Measurements from ENCODE around the gene PAX7.

Gene PAX7

DNA sequence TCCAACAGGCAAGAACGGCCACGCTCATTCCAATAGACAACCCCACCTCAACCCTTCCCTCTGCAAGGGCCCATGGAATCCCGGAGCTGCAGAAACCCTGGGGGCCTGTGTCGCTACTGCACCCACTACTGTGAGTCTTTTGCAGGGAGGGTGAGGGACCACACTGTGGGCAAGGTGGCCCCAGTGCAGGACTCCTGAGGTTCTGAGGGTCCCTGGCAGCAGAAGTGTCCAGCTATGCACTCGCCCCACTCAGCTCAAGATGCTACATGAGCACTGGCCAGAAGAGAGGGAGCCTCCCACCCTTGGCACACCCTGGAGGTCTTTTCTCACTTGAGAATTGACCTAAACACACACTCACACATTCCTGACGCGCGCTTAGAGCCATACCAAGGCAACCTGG is 2.1 kb upstream of the PAX7 start:
- Histone ChIP-seq H3K4me1 (ENCODE audit: insufficient read depth, insufficient read length) (peaks cover 6% of the 10 kb centered on the region), H3K9ac (ENCODE audit: insufficient read length, low read depth) (no peak overlapping the region), H3K27me3 (ENCODE audit: insufficient read depth, insufficient read length) (peaks cover 91% of the 10 kb centered on the region), H3K4me3 (ENCODE audit: insufficient read length, low read depth) (no peak overlapping the region), H3K9me3 (ENCODE audit: insufficient read depth, low read length) (no peaks in the 10 kb centered on the region), H3K36me3 (ENCODE audit: insufficient read depth, insufficient read length, low read length) (no peaks in the 10 kb centered on the region)
- no peak for DNase-seq (ENCODE audit: low read depth, low spot score)
- TF ChIP-seq YY1 (IDR thresholded peaks at IDR 0.05; ENCODE audit: insufficient read depth, insufficient read length), result no peak

DNA sequence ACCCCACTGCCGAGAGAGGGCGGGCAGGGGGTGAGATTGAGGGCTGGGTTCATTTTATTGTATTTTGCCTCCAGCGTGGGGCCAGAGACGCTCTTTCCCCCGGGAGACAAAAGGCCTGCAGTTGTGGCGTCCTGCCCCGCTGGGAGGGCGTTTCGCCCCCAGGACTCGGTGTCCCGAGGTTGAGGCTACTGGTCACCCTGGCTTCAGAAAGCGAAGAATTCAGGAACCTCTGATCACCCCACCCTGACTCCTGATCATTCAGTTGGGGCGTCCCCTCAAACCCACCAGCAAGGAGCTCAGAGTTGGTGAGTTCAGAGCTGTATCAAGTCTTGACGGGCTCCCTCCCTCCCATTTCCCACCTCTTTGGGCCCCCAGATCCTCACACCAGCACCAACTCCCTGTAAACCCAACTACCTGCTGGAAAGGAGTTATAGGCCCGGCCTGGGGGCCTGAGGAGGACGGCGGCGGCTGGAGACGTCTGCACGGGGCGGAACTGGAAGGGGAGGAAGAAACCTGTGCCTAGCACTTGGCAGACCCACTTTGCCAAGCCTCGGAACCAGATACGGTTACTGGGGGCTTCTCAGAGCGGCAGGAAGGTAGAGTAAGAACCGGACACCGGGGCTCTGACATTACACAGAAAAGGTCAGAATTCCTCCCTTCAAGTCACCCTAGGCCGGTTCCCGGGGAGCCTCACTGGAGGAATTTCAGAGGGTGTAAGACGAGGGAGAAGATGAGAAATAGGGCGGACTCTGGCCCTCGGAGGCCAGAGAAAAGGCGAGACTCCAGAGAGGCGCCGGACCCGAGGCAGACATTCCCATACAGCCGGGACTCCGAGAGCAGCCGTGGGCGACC is 761 bp upstream of the PAX7 start:
- H3K4me1 ChIP-seq (ENCODE audit: insufficient read depth, insufficient read length), result peaks cover 6% of the 10 kb centered on the region
- no peak overlapping the region for H3K4me3 ChIP-seq (ENCODE audit: insufficient read length, low read depth)
- TF ChIP-seq YY1 (IDR thresholded peaks at IDR 0.05; ENCODE audit: insufficient read depth, insufficient read length), result no peak
- TF ChIP-seq ZNF274 (IDR thresholded peaks at IDR 0.05; ENCODE audit: low read depth, low read length), result no peak
- TF ChIP-seq SUZ12 (IDR thresholded peaks at IDR 0.05; ENCODE audit: extremely low read depth, insufficient read depth, insufficient read length), result no peak
- H3K9me3 ChIP-seq (ENCODE audit: insufficient read depth, low read length), result no peaks in the 10 kb centered on the region
- H3K9ac ChIP-seq (ENCODE audit: insufficient read length, low read depth), result peak overlapping the region; percentile 32
- DNase-seq (ENCODE audit: low read depth, low spot score), result no peak
- no peaks in the 10 kb centered on the region for H3K36me3 ChIP-seq (ENCODE audit: insufficient read depth, insufficient read length, low read length)
- H3K27me3 ChIP-seq (ENCODE audit: insufficient read depth, insufficient read length), result peaks cover 94% of the 10 kb centered on the region

DNA sequence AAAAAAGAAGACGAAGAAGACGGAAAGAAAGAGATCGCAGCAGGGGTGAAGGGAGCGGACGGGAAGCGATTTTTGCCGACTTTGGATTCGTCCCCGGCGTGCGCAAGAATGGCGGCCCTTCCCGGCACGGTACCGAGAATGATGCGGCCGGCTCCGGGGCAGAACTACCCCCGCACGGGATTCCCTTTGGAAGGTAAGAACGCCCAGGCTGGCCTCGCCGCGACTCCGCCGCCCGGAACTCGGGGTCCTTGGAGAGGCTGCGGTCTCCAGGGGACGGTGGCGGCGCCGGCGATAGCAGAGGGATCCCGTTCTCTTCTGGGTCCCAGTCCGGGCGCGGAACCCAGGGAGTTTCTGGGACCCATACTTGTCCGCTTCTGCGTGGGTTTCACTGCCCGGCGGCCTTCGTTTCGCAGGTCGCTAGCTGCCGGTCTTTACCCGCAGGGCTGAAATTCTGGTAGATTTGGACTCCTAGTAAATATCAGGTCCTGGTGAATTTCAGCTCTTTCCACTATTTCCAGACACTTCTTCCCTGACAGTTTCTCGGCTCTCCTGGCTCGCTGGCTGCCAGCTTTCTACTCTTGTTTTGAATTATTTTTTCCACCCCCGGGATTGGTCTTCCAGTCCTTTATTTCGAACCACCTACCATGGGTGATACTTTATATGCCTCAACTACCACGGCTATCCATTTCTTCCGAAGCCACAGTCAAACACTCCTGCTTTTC is 1.0 kb downstream of the PAX7 start:
- TF ChIP-seq YY1 (IDR thresholded peaks at IDR 0.05; ENCODE audit: insufficient read depth, insufficient read length) (no peak), ZNF274 (IDR thresholded peaks at IDR 0.05; ENCODE audit: low read depth, low read length) (no peak), SUZ12 (IDR thresholded peaks at IDR 0.05; ENCODE audit: extremely low read depth, insufficient read depth, insufficient read length) (no peak)
- Histone ChIP-seq H3K4me1 (ENCODE audit: insufficient read depth, insufficient read length) (peaks cover 10% of the 10 kb centered on the region), H3K27me3 (ENCODE audit: insufficient read depth, insufficient read length) (peaks cover 94% of the 10 kb centered on the region), H3K36me3 (ENCODE audit: insufficient read depth, insufficient read length, low read length) (no peaks in the 10 kb centered on the region), H3K4me3 (ENCODE audit: insufficient read length, low read depth) (peak overlapping the region; percentile 21), H3K9me3 (ENCODE audit: insufficient read depth, low read length) (no peaks in the 10 kb centered on the region), H3K9ac (ENCODE audit: insufficient read length, low read depth) (peak overlapping the region; percentile 21)
- no peak for DNase-seq (ENCODE audit: low read depth, low spot score)

- H3K27me3 ChIP-seq (ENCODE audit: insufficient read depth, insufficient read length), result peaks cover 96% of the 10 kb centered on the region
- TF ChIP-seq SUZ12 (IDR thresholded peaks at IDR 0.05; ENCODE audit: extremely low read depth, insufficient read depth, insufficient read length), result peak; percentile 57
- TF ChIP-seq ZNF274 (IDR thresholded peaks at IDR 0.05; ENCODE audit: low read depth, low read length), result no peak
- H3K9me3 ChIP-seq (ENCODE audit: insufficient read depth, low read length), result no peaks in the 10 kb centered on the region
- no peaks in the 10 kb centered on the region for H3K36me3 ChIP-seq (ENCODE audit: insufficient read depth, insufficient read length, low read length)
- no peak overlapping the region for H3K4me3 ChIP-seq (ENCODE audit: insufficient read length, low read depth)
- no peak overlapping the region for H3K9ac ChIP-seq (ENCODE audit: insufficient read length, low read depth)
- DNase-seq (ENCODE audit: low read depth, low spot score), result no peak
- peaks cover 10% of the 10 kb centered on the region for H3K4me1 ChIP-seq (ENCODE audit: insufficient read depth, insufficient read length)
These were observed 1.6 kb downstream of the PAX7 start for GRCh38 chr1:18632218-18632588.

DNA sequence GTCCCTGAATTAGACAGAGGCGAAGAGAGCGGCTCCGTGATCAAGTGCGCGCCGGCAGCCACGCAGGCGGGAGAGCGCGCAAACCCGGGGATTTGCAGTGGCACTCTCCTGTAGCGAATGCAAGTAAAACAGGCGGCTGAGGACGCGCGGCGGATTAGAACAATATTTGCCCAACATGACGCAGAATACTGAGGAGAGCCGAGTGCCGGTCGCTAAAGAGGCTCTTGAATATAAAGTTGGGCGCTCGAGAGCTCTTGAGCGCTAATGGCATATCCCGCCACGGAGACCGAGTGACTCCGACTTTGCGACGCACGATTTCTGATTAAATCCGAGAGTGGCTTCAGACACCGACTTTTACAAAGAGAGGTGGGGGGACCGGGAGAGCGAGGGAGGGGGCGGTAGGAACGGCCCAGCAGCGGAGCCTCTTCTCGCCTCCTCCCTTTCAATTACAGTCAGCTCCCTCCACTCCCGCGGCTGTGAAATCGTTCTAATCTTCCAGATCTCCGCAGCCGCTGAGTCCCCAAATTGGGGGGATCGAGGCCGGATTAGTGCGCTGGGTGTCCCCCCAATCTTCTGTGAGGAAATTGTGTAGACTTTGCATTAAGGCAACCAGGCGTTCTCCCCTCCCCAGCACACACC is 2.3 kb downstream of the PAX7 start:
- TF ChIP-seq YY1 (IDR thresholded peaks at IDR 0.05; ENCODE audit: insufficient read depth, insufficient read length), result no peak
- TF ChIP-seq SUZ12 (IDR thresholded peaks at IDR 0.05; ENCODE audit: extremely low read depth, insufficient read depth, insufficient read length), result peak; percentile 99
- TF ChIP-seq ZNF274 (IDR thresholded peaks at IDR 0.05; ENCODE audit: low read depth, low read length), result no peak
- Histone ChIP-seq H3K36me3 (ENCODE audit: insufficient read depth, insufficient read length, low read length) (no peaks in the 10 kb centered on the region), H3K9me3 (ENCODE audit: insufficient read depth, low read length) (no peaks in the 10 kb centered on the region), H3K27me3 (ENCODE audit: insufficient read depth, insufficient read length) (peaks cover 96% of the 10 kb centered on the region), H3K4me3 (ENCODE audit: insufficient read length, low read depth) (no peak overlapping the region), H3K9ac (ENCODE audit: insufficient read length, low read depth) (no peak overlapping the region), H3K4me1 (ENCODE audit: insufficient read depth, insufficient read length) (peaks cover 7% of the 10 kb centered on the region)
- DNase-seq (ENCODE audit: low read depth, low spot score), result no peak

- H3K4me1 ChIP-seq (ENCODE audit: insufficient read depth, insufficient read length), result peaks cover 5% of the 10 kb centered on the region
- no peaks in the 10 kb centered on the region for H3K9me3 ChIP-seq (ENCODE audit: insufficient read depth, low read length)
- peaks cover 96% of the 10 kb centered on the region for H3K27me3 ChIP-seq (ENCODE audit: insufficient read depth, insufficient read length)
- no peak overlapping the region for H3K4me3 ChIP-seq (ENCODE audit: insufficient read length, low read depth)
- TF ChIP-seq SUZ12 (IDR thresholded peaks at IDR 0.05; ENCODE audit: extremely low read depth, insufficient read depth, insufficient read length) (peak; percentile 2), YY1 (IDR thresholded peaks at IDR 0.05; ENCODE audit: insufficient read depth, insufficient read length) (no peak)
- no peaks in the 10 kb centered on the region for H3K36me3 ChIP-seq (ENCODE audit: insufficient read depth, insufficient read length, low read length)
- no peak overlapping the region for H3K9ac ChIP-seq (ENCODE audit: insufficient read length, low read depth)
- no peak for DNase-seq (ENCODE audit: low read depth, low spot score)
These were observed 2.9 kb downstream of the PAX7 start for GRCh38 chr1:18633422-18634155.
